ENCODE data around the gene CEMIP. TPM values are rescaled to one million over a fixed set of nuclear protein-coding genes. Genes with fewer than 3 reads are reported as not detected.

Gene CEMIP
- total and polyA plus RNA-seq, 2 of the 13 experiments (the other 11 are each of a cell fraction or from before 2014, with no cell fraction given), result 4.3 to 28.5 TPM

DNA sequence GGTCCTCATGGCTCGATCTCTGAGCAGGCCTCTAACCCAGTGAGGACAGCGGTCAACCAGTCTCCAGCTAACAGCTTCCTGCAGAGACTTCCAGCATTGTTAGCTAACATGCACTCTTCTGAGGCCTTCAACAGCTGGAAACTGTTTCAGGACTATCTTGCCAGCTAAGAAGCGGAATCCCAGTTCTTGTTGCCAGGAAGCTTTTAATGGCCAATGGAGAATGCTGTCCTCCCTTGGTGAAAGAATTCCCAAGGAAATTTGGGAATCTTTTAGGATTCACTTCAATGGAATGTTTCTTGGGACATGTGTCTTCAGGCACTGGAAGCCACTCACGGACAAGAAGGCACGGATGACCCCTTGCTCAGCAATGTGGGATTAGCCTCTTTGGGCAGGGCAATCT lies 91.7 kb downstream of the CEMIP start:
- 100% methylated on average over 5 of the region's 5 CpGs for WGBS (ENCODE audit: low lambda C conversion rate)
- BruUV-seq (replicated peaks), result no TSS peak
- CTCF ChIA-PET (ENCODE audit: low intra/inter-chr PET ratio, low total read pairs), result no interaction called here
- DNase-seq (ENCODE audit: low spot score) (no peak), FAIRE-seq (no peak), ATAC-seq (no peak)
- H3K4me3 ChIP-seq (replicated peaks in 1 of 3; ENCODE audit: insufficient read depth in 1 of 3, low read depth in 2 of 3, low read length in 3 of 3), result no peak overlapping the region
- no peak overlapping the region for H3K4me2 ChIP-seq (ENCODE audit: low read depth, low read length)
- no peaks in the 10 kb centered on the region for H3K79me2 ChIP-seq (ENCODE audit: insufficient read depth, low read length)
- H3K27me3 ChIP-seq (ENCODE audit: control insufficient read depth in 1 of 2, insufficient read depth in 2 of 2, low read length in 2 of 2), result no peaks in the 10 kb centered on the region
- POLR2A ChIA-PET, result no interaction called here
- TF ChIP-seq ZNF260 (CRISPR knock-in tag; IDR thresholded peaks at IDR 0.05; ENCODE audit: borderline replicate concordance, low read depth) (no peak), ZNF569 (CRISPR knock-in tag; IDR thresholded peaks at IDR 0.05; ENCODE audit: borderline replicate concordance) (no peak), PCBP2 (optimal IDR thresholded peaks at IDR 0.05; ENCODE audit: low read depth, low read length, poor library complexity, severe bottlenecking) (no peak), ZNF33A (CRISPR knock-in tag; IDR thresholded peaks at IDR 0.05; ENCODE audit: borderline replicate concordance) (no peak), SP1 (IDR thresholded peaks at IDR 0.05) (no peak), SP1 (CRISPR knock-in tag; IDR thresholded peaks at IDR 0.05) (no peak), MED1 (CRISPR knock-in tag; IDR thresholded peaks at IDR 0.05) (no peak), ZNF746 (CRISPR knock-in tag; IDR thresholded peaks at IDR 0.05) (no peak), NFE2L1 (CRISPR knock-in tag; IDR thresholded peaks at IDR 0.05; ENCODE audit: borderline replicate concordance) (no peak), HDAC2 (CRISPR knock-in tag; IDR thresholded peaks at IDR 0.05) (no peak), ZNF382 (CRISPR knock-in tag; IDR thresholded peaks at IDR 0.05; ENCODE audit: borderline replicate concordance) (no peak)
- TF ChIP-seq, protein P1, sequence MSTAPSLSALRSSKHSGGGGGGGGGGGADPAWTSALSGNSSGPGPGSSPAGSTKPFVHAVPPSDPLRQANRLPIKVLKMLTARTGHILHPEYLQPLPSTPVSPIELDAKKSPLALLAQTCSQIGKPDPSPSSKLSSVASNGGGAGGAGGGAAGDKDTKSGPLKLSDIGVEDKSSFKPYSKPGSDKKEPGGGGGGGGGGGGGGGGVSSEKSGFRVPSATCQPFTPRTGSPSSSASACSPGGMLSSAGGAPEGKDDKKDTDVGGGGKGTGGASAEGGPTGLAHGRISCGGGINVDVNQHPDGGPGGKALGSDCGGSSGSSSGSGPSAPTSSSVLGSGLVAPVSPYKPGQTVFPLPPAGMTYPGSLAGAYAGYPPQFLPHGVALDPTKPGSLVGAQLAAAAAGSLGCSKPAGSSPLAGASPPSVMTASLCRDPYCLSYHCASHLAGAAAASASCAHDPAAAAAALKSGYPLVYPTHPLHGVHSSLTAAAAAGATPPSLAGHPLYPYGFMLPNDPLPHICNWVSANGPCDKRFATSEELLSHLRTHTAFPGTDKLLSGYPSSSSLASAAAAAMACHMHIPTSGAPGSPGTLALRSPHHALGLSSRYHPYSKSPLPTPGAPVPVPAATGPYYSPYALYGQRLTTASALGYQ (CRISPR knock-in tag; IDR thresholded peaks at IDR 0.05), result no peak
- TF ChIP-seq, protein P2, sequence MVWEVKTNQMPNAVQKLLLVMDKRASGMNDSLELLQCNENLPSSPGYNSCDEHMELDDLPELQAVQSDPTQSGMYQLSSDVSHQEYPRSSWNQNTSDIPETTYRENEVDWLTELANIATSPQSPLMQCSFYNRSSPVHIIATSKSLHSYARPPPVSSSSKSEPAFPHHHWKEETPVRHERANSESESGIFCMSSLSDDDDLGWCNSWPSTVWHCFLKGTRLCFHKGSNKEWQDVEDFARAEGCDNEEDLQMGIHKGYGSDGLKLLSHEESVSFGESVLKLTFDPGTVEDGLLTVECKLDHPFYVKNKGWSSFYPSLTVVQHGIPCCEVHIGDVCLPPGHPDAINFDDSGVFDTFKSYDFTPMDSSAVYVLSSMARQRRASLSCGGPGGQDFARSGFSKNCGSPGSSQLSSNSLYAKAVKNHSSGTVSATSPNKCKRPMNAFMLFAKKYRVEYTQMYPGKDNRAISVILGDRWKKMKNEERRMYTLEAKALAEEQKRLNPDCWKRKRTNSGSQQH (CRISPR knock-in tag; IDR thresholded peaks at IDR 0.05; ENCODE audit: low read depth), result no peak
- TF ChIP-seq, protein P3, sequence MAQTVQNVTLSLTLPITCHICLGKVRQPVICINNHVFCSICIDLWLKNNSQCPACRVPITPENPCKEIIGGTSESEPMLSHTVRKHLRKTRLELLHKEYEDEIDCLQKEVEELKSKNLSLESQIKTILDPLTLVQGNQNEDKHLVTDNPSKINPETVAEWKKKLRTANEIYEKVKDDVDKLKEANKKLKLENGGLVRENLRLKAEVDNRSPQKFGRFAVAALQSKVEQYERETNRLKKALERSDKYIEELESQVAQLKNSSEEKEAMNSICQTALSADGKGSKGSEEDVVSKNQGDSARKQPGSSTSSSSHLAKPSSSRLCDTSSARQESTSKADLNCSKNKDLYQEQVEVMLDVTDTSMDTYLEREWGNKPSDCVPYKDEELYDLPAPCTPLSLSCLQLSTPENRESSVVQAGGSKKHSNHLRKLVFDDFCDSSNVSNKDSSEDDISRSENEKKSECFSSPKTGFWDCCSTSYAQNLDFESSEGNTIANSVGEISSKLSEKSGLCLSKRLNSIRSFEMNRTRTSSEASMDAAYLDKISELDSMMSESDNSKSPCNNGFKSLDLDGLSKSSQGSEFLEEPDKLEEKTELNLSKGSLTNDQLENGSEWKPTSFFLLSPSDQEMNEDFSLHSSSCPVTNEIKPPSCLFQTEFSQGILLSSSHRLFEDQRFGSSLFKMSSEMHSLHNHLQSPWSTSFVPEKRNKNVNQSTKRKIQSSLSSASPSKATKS (CRISPR knock-in tag; IDR thresholded peaks at IDR 0.05), result no peak
- TF ChIP-seq, protein P4, sequence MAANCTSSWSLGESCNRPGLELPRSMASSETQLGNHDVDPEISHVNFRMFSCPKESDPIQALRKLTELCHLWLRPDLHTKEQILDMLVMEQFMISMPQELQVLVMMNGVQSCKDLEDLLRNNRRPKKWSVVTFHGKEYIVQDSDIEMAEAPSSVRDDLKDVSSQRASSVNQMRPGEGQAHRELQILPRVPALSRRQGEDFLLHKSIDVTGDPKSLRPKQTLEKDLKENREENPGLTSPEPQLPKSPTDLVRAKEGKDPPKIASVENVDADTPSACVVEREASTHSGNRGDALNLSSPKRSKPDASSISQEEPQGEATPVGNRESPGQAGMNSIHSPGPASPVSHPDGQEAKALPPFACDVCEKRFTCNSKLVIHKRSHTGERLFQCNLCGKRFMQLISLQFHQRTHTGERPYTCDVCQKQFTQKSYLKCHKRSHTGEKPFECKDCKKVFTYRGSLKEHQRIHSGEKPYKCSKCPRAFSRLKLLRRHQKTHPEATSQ (CRISPR knock-in tag; IDR thresholded peaks at IDR 0.05; ENCODE audit: borderline replicate concordance), result no peak
- no peak overlapping the region for H3K9ac ChIP-seq (ENCODE audit: insufficient read depth, low read depth, low read length)
- H3K36me3 ChIP-seq (replicated peaks in 1 of 2; ENCODE audit: control insufficient read depth in 1 of 2, insufficient read depth in 2 of 2, low read length in 2 of 2), result peaks cover 10 to 58% of the 10 kb centered on the region in 2 experiments; a peak in 4 of 5 replicates
- in situ Hi-C loops (cut with HindIII; ENCODE audit: extremely low pct_ligation_motif_present, low pct_unique_long_range_greater_than_20kb) (no loop called here), intact Hi-C loops (cut with micrococcal nuclease; ENCODE audit: unreplicated experiment) (no loop called here)
- no peaks in the 10 kb centered on the region for H3K9me3 ChIP-seq (ENCODE audit: low read length)
- H3K4me1 ChIP-seq (ENCODE audit: insufficient read depth, low read length), result no peaks in the 10 kb centered on the region
- no peak overlapping the region for H3K27ac ChIP-seq (ENCODE audit: extremely low read length, insufficient read depth, low read length)
- H4K20me1 ChIP-seq (ENCODE audit: insufficient read depth, low read length), result no peaks in the 10 kb centered on the region
- H2AFZ ChIP-seq (ENCODE audit: low read length), result no peak overlapping the region
